G401.6 (cell line): Measurements from ENCODE around the gene PPP1R3F.
"Not testable (repeated sequence)": the region's sequence is repeated elsewhere in the genome, so short reads cannot be mapped to it uniquely, and the experiment has no call there.

ENCODE experiments used
- FAIRE-seq: peaks from 2 replicates; lab custom pipeline; 2012; peaks lifted over from hg19 to GRCh38; lab: Jason Lieb, UNC

Gene PPP1R3F

GRCh38 chrX:49322266-49322665, 52.7 kb downstream of the PPP1R3F start:
- not testable (repeated sequence) for FAIRE-seq

GRCh38 chrX:49323735-49324134, 54.1 kb downstream of the PPP1R3F start:
- FAIRE-seq = not testable (repeated sequence)

GRCh38 chrX:49330421-49330820, 60.8 kb downstream of the PPP1R3F start:
- not testable (repeated sequence) for FAIRE-seq

- FAIRE-seq = not testable (repeated sequence)
Observed at GRCh38 chrX:49331282-49331681, 61.7 kb downstream of the PPP1R3F start, which contains the start of gene GAGE13. GAGE13 (plus strand) TSS chrX:49331582; CDS start chrX:49332738, 1,156 bp downstream.

- not testable (repeated sequence) for FAIRE-seq
Observed at GRCh38 chrX:49331841-49332240, 62.2 kb downstream of the PPP1R3F start.
